Kidney (tissue), 22 donors: ENCODE measurements around the gene KLHL18. TPM values are rescaled to one million over a fixed set of nuclear protein-coding genes. Genes with fewer than 3 reads are reported as not detected.

Experiments used
- DNase-seq, 5 donors: peaks; one replicate each; pipeline ENCODE4 v3.0.0-alpha.2; 2013 to 2020
- FAIRE-seq: peaks from 2 replicates; lab custom pipeline; 2012; peaks lifted over from hg19 to GRCh38; lab: Jason Lieb, UNC
- H3K27ac ChIP-seq, 2 donors: one replicate each; pipeline ENCODE4 v1.7.0; 2013; ENCODE audit warnings: low read depth in 2 of 2, low read length in 2 of 2, inconsistent platforms in 1 of 2
- H3K27me3 ChIP-seq: one replicate; pipeline ENCODE4 v1.7.1; 2013; ENCODE audit warnings: low read length, inconsistent platforms; ENCODE audit not compliant: control insufficient read depth, insufficient read depth
- H3K36me3 ChIP-seq, 3 donors: one replicate each; pipeline versions ENCODE4 v1.7.0 to v1.7.1; 2013; ENCODE audit warnings: low read length in 3 of 3, control low read depth in 1 of 3, inconsistent platforms in 1 of 3; ENCODE audit not compliant: insufficient read depth in 3 of 3, control insufficient read depth in 2 of 3
- H3K4me1 ChIP-seq, 3 donors: one replicate each; pipeline versions ENCODE4 v1.7.0 to v1.7.1; 2013; ENCODE audit warnings: low read length in 3 of 3, inconsistent platforms in 1 of 3, low read depth in 1 of 3; ENCODE audit not compliant: control insufficient read depth in 2 of 3, insufficient read depth in 2 of 3
- H3K4me3 ChIP-seq, 3 donors: one replicate each; pipeline versions ENCODE4 v1.7.0 to v1.8.1; 2013; ENCODE audit warnings: low read length in 3 of 3, control low read depth in 1 of 3, inconsistent platforms in 1 of 3
- H3K9ac ChIP-seq, 3 donors: one replicate each; pipeline versions ENCODE4 v1.7.0 to v1.7.1; 2013; ENCODE audit warnings: low read length in 3 of 3, control low read depth in 1 of 3, inconsistent platforms in 1 of 3
- H3K9me3 ChIP-seq, 3 donors: one replicate each; pipeline versions ENCODE4 v1.7.0 to v1.7.1; 2013; ENCODE audit warnings: low read length in 3 of 3, control low read depth in 1 of 3, inconsistent platforms in 1 of 3; ENCODE audit not compliant: control insufficient read depth in 2 of 3, insufficient read depth in 1 of 3
- intact Hi-C: fragments of 100-400 bp; cut with DNase I; formaldehyde crosslinking; loops from one replicate; pipeline ENCODE4 v1.11.1; 2022
- long read RNA-seq, 10 donors: library from polyadenylated mRNA in 1 of 10; unstranded in 1 of 10; transcript quantifications; one replicate each; pipeline ENCODE4 v2.0.0 and lab custom pipeline, GENCODE V29; 2021 to 2026
- polyA plus RNA-seq: library from polyadenylated mRNA; stranded (reverse); fragments of 350-450 nt; fragmentation: Illumina TruSeq; extraction: RNeasy Lipid Tissue Mini Kit (QIAGEN cat#74804); gene quantifications from one replicate; pipeline ENCODE4 v1.2.3, GENCODE V29; 2014; ENCODE audit warnings: low read depth, low replicate concordance; ENCODE audit not compliant: insufficient read depth
- total RNA-seq: library from RNA; stranded (reverse); fragmentation: NEBNext Ultra II Directional; extraction: Animal tissue kit (Norgen Biotek cat#: 25700); gene quantifications from one replicate; pipeline ENCODE4 v1.2.1, GENCODE V29; 2021
- TF ChIP-seq, protein P1 (sequence below): IDR thresholded peaks from 3 replicates; pipeline ENCODE4 v1.5.1; 2012; ENCODE audit warnings: mild to moderate bottlenecking, moderate library complexity, borderline replicate concordance; ENCODE audit not compliant: insufficient read depth; ENCODE audit errors: extremely low read depth
- donor health status: control.
- donor health status: control.
- donor health status: control.
- donor health status: control.
- donor health status: control.
- donor health status: DM: yes; HTN: yes; CAD: no.
- donor health status: Normal renal cell carcinoma (clear cell type).

KLHL18 gene
- 31.1 TPM for total RNA-seq
- polyA plus RNA-seq = 10.6 TPM
- long read RNA-seq, donor 1, full-length matches to known transcripts = 3 of 3 reads
- long read RNA-seq, donor 1, partial matches to known transcripts = 0 of 3 reads
- long read RNA-seq, donor 1, other reads (novel, unspliced or antisense) = 0 of 3 reads
- long read RNA-seq, donor 2, full-length matches to known transcripts = 5 of 5 reads
- long read RNA-seq, donor 2, partial matches to known transcripts = 0 of 5 reads
- long read RNA-seq, donor 2, other reads (novel, unspliced or antisense) = 0 of 5 reads
- long read RNA-seq, donor 3, partial matches to known transcripts = 0 of 1 reads
- long read RNA-seq, donor 3, other reads (novel, unspliced or antisense) = 0 of 1 reads
- long read RNA-seq, donor 4, full-length matches to known transcripts = 1 of 1 reads
- long read RNA-seq, donor 4, partial matches to known transcripts = 0 of 1 reads
- long read RNA-seq, donor 4, other reads (novel, unspliced or antisense) = 0 of 1 reads
- long read RNA-seq, donor 5 = 0 reads
- long read RNA-seq, donor 6, partial matches to known transcripts = 0 of 2 reads
- long read RNA-seq, donor 6, other reads (novel, unspliced or antisense) = 0 of 2 reads
- long read RNA-seq, donor 7, full-length matches to known transcripts = 9 of 22 reads
- long read RNA-seq, donor 7, partial matches to known transcripts = 1 of 22 reads
- long read RNA-seq, donor 7, other reads (novel, unspliced or antisense) = 12 of 22 reads
- long read RNA-seq, donor 8, full-length matches to known transcripts = 3 of 3 reads
- long read RNA-seq, donor 8, partial matches to known transcripts = 0 of 3 reads
- long read RNA-seq, donor 8, other reads (novel, unspliced or antisense) = 0 of 3 reads
- long read RNA-seq, donor 9, full-length matches to known transcripts = 3 of 3 reads
- long read RNA-seq, donor 9, partial matches to known transcripts = 0 of 3 reads
- long read RNA-seq, donor 9, other reads (novel, unspliced or antisense) = 0 of 3 reads
- long read RNA-seq, donor 10, full-length matches to known transcripts = 2 of 2 reads
- long read RNA-seq, donor 10, partial matches to known transcripts = 0 of 2 reads
- long read RNA-seq, donor 10, other reads (novel, unspliced or antisense) = 0 of 2 reads

- DNase-seq (peak; percentile 96 to 98 (median 97)), FAIRE-seq (no peak)
- peak within 1 kb of the TSS; percentile 69 to 98 (median 97) for H3K9ac ChIP-seq
- no peaks in the 10 kb centered on the region for H3K9me3 ChIP-seq
- H3K4me1 ChIP-seq = peaks cover 0 to 12% (median 0%) of the 10 kb centered on the region in 3 donors
- H3K4me3 ChIP-seq = peak within 1 kb of the TSS; percentile 90 to 98 (median 94)
- intact Hi-C loops = no loop called here
- no peaks in the 10 kb centered on the region for H3K27me3 ChIP-seq
- peak within 1 kb of the TSS; percentile 96 to 99 for H3K27ac ChIP-seq
- TF ChIP-seq, protein P1, sequence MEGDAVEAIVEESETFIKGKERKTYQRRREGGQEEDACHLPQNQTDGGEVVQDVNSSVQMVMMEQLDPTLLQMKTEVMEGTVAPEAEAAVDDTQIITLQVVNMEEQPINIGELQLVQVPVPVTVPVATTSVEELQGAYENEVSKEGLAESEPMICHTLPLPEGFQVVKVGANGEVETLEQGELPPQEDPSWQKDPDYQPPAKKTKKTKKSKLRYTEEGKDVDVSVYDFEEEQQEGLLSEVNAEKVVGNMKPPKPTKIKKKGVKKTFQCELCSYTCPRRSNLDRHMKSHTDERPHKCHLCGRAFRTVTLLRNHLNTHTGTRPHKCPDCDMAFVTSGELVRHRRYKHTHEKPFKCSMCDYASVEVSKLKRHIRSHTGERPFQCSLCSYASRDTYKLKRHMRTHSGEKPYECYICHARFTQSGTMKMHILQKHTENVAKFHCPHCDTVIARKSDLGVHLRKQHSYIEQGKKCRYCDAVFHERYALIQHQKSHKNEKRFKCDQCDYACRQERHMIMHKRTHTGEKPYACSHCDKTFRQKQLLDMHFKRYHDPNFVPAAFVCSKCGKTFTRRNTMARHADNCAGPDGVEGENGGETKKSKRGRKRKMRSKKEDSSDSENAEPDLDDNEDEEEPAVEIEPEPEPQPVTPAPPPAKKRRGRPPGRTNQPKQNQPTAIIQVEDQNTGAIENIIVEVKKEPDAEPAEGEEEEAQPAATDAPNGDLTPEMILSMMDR = peak; percentile 9
- H3K36me3 ChIP-seq = no peaks in the 10 kb centered on the region
These were observed at the start of gene KLHL18, which contains the start of gene KIF9 for GRCh38 chr3:47282424-47283192. Gene KLHL18, plus strand, starts transcription at chr3:47282944. Its CDS starts 22 bp downstream, at chr3:47282966. Gene KIF9, minus strand, starts transcription at chr3:47282799. Its CDS starts 5,425 bp downstream, at chr3:47277374.

GRCh38 chr3:47238017-47238416 is 44.7 kb upstream of the KLHL18 start:
- Histone ChIP-seq H3K4me3 (no peak overlapping the region), H3K27ac (no peak overlapping the region), H3K9ac (no peak overlapping the region), H3K36me3 (no peaks in the 10 kb centered on the region), H3K4me1 (peaks cover 0 to 4% (median 4%) of the 10 kb centered on the region in 3 donors), H3K9me3 (no peaks in the 10 kb centered on the region), H3K27me3 (no peaks in the 10 kb centered on the region)
- intact Hi-C loops = no loop called here
- DNase-seq = no peak
- TF ChIP-seq, protein P1 = no peak
- FAIRE-seq = no peak

- intact Hi-C loops = no loop called here
- TF ChIP-seq, protein P1 = no peak
- FAIRE-seq (no peak), DNase-seq (peak in 1 of 5 donors; percentile 35)
- no peak overlapping the region for H3K27ac ChIP-seq
- no peaks in the 10 kb centered on the region for H3K36me3 ChIP-seq
- no peaks in the 10 kb centered on the region for H3K27me3 ChIP-seq
- no peak overlapping the region for H3K9ac ChIP-seq
- H3K4me3 ChIP-seq = no peak overlapping the region
- no peaks in the 10 kb centered on the region for H3K9me3 ChIP-seq
- H3K4me1 ChIP-seq = peaks cover 0 to 10% (median 3%) of the 10 kb centered on the region in 3 donors
These were observed 42.8 kb upstream of the KLHL18 start for GRCh38 chr3:47239929-47240328.
